Osteoblast (primary cell): ENCODE results near the gene RPL29. TPM values are rescaled to one million over a fixed set of nuclear protein-coding genes. Genes with fewer than 3 reads are reported as not detected.

Source experiments
- DNase-seq: peaks from one replicate; pipeline ENCODE4 v3.0.0; 2011; ENCODE audit warnings: low spot score, mixed read lengths; ENCODE audit not compliant: insufficient read length; ENCODE audit errors: missing footprints
- H2AFZ ChIP-seq: 2 replicates; pipeline ENCODE4 v1.6.0; 2011; ENCODE audit warnings: mild to moderate bottlenecking, low read length
- H3K27ac ChIP-seq: 2 replicates; pipeline ENCODE4 v1.5.1; 2011; ENCODE audit warnings: mild to moderate bottlenecking, low read depth, low read length, moderate library complexity
- H3K27me3 ChIP-seq: 2 replicates; pipeline ENCODE4 v1.6.0; 2012; ENCODE audit warnings: mild to moderate bottlenecking, control low read depth, inconsistent platforms, low read length, moderate library complexity; ENCODE audit not compliant: insufficient read depth
- H3K36me3 ChIP-seq: 2 replicates; pipeline ENCODE4 v1.5.1; 2011; ENCODE audit warnings: mild to moderate bottlenecking, low read length, control low read depth, moderate library complexity; ENCODE audit not compliant: insufficient read depth
- H3K4me1 ChIP-seq: 2 replicates; pipeline ENCODE4 v1.5.1; 2011; ENCODE audit warnings: mild to moderate bottlenecking, low read length, control low read depth, moderate library complexity; ENCODE audit not compliant: insufficient read depth
- H3K4me2 ChIP-seq: 2 replicates; pipeline ENCODE4 v1.6.0; 2011; ENCODE audit warnings: mild to moderate bottlenecking, low read length; ENCODE audit not compliant: insufficient read depth
- H3K4me3 ChIP-seq: fragments of 200-600 bp; sonication (generic); 3 replicates; pipeline ENCODE4 v1.5.1; 2012; ENCODE audit warnings: mild to moderate bottlenecking, low read length, inconsistent platforms; ENCODE audit not compliant: insufficient read depth
- H3K79me2 ChIP-seq: 2 replicates; pipeline ENCODE4 v1.6.0; 2012; ENCODE audit warnings: mild to moderate bottlenecking, low read length, control low read depth, inconsistent platforms; ENCODE audit not compliant: insufficient read depth
- H3K9me3 ChIP-seq: 2 replicates; pipeline ENCODE4 v1.5.1; 2011; ENCODE audit warnings: low read depth, low read length, control low read depth
- H4K20me1 ChIP-seq: 2 replicates; pipeline ENCODE4 v1.6.0; 2012; ENCODE audit warnings: mild to moderate bottlenecking, low read length, control low read depth; ENCODE audit not compliant: insufficient read depth
- CTCF ChIP-seq: IDR thresholded peaks from 2 replicates; pipeline ENCODE4 v1.5.1; 2011; ENCODE audit warnings: mild to moderate bottlenecking, low read depth, low read length, moderate library complexity; ENCODE audit errors: extremely low read depth
- total RNA-seq: library from RNA; depleted of rRNA; stranded (reverse); fragments of >200 nt; gene quantifications from 2 replicates; pipeline ENCODE4 v1.2.3, GENCODE V29; 2012

RPL29 gene
- total RNA-seq, 1 donor: 862 TPM

- Histone ChIP-seq H2AFZ (peak within 1 kb of the TSS; percentile 95), H3K4me3 (peak within 1 kb of the TSS; percentile 74), H4K20me1 (peaks cover 6% of the 10 kb centered on the region), H3K36me3 (no peaks in the 10 kb centered on the region), H3K27ac (peak within 1 kb of the TSS; percentile 85), H3K4me1 (peaks cover 22% of the 10 kb centered on the region), H3K27me3 (no peaks in the 10 kb centered on the region), H3K9me3 (no peaks in the 10 kb centered on the region), H3K79me2 (peaks cover 24% of the 10 kb centered on the region), H3K4me2 (peak within 1 kb of the TSS; percentile 99)
- TF ChIP-seq CTCF: no peak
- peak; percentile 100 for DNase-seq
Observed at GRCh38 chr3:51982838-51983577, 12.7 kb downstream of the RPL29 start, which contains the start of gene ACY1. ACY1 (plus strand) TSS chr3:51983535; CDS start chr3:51984065, 530 bp downstream.

- Histone ChIP-seq H3K4me3 (peak overlapping the region; percentile 74), H3K27me3 (no peaks in the 10 kb centered on the region), H2AFZ (peak overlapping the region; percentile 95), H4K20me1 (peaks cover 6% of the 10 kb centered on the region), H3K36me3 (no peaks in the 10 kb centered on the region), H3K79me2 (peaks cover 24% of the 10 kb centered on the region), H3K4me2 (peak overlapping the region; percentile 99), H3K4me1 (peaks cover 22% of the 10 kb centered on the region), H3K27ac (peak overlapping the region; percentile 85), H3K9me3 (no peaks in the 10 kb centered on the region)
- peak; percentile 93 for DNase-seq
- TF ChIP-seq CTCF: peak; percentile 57
Observed at GRCh38 chr3:51982352-51982837, 13.3 kb downstream of the RPL29 start.

- H4K20me1 ChIP-seq: peaks cover 9% of the 10 kb centered on the region
- peaks cover 24% of the 10 kb centered on the region for H3K79me2 ChIP-seq
- no peak for TF ChIP-seq CTCF
- peaks cover 28% of the 10 kb centered on the region for H3K4me1 ChIP-seq
- no peak overlapping the region for H2AFZ ChIP-seq
- H3K4me3 ChIP-seq: no peak overlapping the region
- DNase-seq: no peak
- no peaks in the 10 kb centered on the region for H3K27me3 ChIP-seq
- H3K4me2 ChIP-seq: no peak overlapping the region
- no peaks in the 10 kb centered on the region for H3K9me3 ChIP-seq
- H3K36me3 ChIP-seq: no peaks in the 10 kb centered on the region
- no peak overlapping the region for H3K27ac ChIP-seq
Observed at GRCh38 chr3:51980253-51980652, 15.4 kb downstream of the RPL29 start.

GRCh38 chr3:51978143-51978502 is 17.6 kb downstream of the RPL29 start:
- no peak for TF ChIP-seq CTCF
- Histone ChIP-seq H3K4me3 (no peak overlapping the region), H3K36me3 (no peaks in the 10 kb centered on the region), H3K79me2 (peaks cover 21% of the 10 kb centered on the region), H3K9me3 (no peaks in the 10 kb centered on the region), H2AFZ (no peak overlapping the region), H3K4me2 (no peak overlapping the region), H3K27me3 (no peaks in the 10 kb centered on the region), H4K20me1 (peaks cover 9% of the 10 kb centered on the region), H3K4me1 (peaks cover 34% of the 10 kb centered on the region), H3K27ac (no peak overlapping the region)
- DNase-seq: no peak
